HG03095 (cell line): ENCODE measurements around the gene PLAAT4.
"Not testable (repeated sequence)": the region's sequence is repeated elsewhere in the genome, so short reads cannot be mapped to it uniquely, and the experiment has no call there.

ENCODE experiments used
- ATAC-seq: cut with Tn5 transposase; IDR thresholded peaks from one replicate; pipeline ENCODE4 v1.9.1; 2021; ENCODE audit warnings: moderate library complexity; ENCODE audit not compliant: unreplicated experiment

The PLAAT4 gene

GRCh38 chr11:63510360-63511047, 26.1 kb upstream of the PLAAT4 start:
- no peak for ATAC-seq

DNA sequence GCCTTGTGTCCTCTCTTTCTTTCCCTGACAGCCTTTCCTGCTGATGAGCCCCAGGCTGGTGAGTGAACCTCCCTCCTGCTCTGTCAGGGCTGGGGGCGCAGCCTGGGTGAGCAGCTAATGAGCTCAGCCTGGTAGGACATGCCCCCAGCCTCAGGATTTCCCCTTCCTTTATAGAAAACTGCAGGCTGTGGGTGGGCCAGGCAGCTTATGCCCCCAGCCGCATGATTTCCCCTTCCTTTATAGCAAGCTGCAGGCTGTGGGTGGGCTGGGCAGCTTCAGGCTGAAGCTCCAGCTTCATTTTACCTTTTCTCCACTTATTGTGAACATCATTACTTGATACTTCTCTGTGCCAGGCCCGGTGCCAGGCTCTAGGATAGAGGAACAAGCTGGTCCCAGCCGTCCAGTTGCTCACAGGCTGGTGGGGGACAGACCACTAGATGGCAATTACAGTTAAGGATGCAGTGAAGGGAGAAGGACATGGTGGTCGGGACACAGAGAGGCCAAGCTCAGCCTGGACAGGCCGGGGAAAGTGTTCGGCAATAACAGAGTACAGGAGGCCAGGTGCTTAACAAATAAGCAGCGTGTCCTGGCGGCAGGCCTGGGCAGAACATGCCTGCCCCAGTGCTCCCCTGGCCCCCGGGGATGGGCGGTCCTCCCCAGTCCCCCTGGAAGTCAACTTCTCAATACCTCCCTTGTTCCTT, 25.4 kb upstream of the PLAAT4 start:
- ATAC-seq: no peak

DNA sequence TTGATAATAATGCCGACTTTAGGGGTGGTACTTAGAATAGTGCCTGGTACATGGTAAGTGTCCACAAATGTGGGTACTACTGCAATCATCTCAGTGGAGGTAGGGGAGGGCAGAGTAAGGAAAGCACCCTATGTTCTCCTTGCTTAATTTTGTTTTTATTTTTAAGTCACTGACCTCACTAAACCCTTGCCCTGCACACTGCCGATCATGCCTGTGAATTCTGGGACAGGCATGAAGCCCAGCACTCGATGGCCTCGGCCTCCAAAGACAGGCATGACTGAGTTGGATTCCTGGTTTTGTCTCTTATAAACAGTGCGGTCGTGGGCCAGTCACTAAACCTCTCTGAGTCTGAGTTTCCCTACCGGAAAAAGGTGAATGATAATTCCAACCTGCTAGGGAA, 23.8 kb upstream of the PLAAT4 start:
- ATAC-seq: no peak

GRCh38 chr11:63516109-63516508, 20.5 kb upstream of the PLAAT4 start:
- no peak for ATAC-seq

DNA sequence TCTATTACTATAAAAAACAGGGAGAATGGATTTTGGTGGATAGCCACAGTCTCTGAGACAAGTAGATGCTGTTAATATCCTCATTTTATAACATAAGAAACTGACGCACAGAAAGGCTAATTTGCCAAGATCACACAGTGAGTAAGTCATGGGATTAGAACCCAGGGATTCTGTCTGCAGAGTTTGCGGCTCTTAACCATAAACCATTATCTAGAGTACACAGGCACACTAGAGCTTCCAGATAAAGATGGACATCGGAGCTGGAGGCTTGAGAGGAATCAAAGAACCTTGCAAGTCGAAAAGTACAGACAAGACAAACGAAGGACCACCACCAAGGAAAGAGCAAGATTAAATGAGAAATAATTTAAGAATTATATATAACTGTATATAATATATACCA, 19.5 kb upstream of the PLAAT4 start:
- ATAC-seq: no peak

DNA sequence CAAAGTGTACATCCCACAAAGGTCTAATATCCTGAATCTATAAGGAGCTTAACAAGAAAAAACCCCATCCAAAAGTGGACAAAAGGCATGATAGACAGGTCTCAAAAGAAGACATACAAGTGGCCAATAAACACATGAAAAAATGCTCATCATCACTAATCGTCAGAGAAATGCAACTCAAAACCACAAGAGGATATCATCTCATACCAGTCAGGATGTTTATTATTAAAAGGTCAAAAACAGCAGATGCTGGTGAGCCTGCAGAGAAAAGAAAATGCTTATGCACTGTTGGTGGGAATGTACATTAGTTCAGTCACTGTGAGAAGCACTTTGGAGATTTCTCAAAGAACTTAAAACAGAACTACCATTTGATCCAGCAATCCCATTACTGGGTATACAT, 18.1 kb upstream of the PLAAT4 start:
- ATAC-seq: no peak

DNA sequence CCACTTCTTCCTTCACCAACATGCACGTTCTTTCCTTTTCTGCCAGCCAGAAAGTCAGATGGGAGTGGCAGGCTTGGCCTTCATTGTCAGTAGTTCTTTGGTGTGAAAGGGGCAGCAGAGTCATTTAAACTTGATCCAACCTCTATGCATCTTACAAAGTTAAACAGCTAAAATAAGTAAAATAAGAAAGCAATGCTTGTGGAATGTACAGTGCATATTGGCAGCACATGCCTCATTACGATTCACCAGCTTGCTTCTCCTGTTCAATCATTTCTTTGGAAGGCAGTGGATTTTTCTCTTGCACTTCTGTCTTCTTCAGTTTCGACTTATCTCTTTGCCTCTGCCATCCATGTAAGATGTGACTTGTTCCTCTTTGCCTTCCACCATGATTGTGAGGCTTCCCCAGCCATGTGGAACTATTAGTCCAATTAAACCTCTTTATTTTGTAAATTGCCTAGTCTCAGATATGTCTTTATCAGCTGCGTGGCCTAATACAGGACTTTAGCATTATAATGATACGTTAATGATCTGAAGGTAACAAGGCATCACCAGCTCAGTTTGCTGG, 15.9 kb upstream of the PLAAT4 start:
- no peak for ATAC-seq

DNA sequence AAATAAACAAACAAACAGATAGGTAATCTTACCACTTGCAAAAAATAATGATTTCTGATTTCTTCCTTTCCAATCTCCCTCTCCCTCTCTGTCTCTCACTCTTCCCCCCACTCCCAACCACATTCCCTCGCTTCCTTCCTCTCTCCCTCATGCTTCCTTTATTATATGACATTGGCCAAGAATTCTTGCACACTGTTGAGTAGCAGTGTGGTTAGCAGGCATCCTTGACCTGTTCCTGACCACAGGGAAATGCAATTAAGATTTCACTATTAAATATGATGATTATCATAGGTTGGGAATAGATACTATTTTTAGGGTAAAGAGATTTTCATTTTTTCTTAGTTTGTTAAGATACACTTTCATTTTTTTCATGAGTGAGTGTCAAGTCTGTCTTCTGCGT, 14.7 kb upstream of the PLAAT4 start:
- no peak for ATAC-seq

- no peak for ATAC-seq
Measured at GRCh38 chr11:63523151-63523550, 13.5 kb upstream of the PLAAT4 start.

DNA sequence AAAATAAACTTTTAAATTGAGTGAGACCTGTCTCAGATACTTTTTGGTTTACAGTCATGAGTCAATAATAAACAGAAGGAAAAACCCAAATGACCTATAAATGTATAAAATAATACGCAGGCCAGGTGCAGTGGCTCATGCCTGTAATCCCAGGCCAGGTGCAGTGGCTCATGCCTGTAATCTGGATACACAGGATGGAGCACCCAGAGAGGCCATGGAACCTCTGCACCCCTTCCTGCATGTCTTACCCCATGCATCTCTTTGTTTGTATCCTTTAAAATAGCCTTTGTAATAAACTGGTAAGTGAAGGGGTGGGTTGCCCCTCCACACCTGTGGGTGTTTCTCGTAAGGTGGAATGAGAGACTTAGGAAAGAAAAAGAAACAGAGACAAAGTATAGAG, 8.9 kb upstream of the PLAAT4 start:
- no peak for ATAC-seq

DNA sequence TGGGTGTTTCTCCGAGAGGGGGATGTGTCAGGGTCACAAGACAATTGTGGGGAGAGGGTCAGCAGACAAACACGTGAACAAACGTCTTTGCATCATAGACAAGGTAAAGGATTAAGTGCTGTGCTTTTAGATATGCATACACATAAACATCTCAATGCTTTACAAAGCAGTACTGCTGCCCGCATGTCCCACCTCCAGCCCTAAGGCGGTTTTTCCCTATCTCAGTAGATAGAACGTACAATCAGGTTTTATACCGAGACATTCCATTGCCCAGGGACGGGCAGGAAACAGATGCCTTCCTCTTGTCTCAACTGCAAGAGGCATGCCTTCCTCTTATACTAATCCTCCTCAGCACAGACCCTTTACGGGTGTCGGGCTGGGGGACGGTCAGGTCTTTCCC, 8.5 kb upstream of the PLAAT4 start:
- not testable (repeated sequence) for ATAC-seq

GRCh38 chr11:63528729-63529278, 7.8 kb upstream of the PLAAT4 start:
- ATAC-seq: not testable (repeated sequence)

DNA sequence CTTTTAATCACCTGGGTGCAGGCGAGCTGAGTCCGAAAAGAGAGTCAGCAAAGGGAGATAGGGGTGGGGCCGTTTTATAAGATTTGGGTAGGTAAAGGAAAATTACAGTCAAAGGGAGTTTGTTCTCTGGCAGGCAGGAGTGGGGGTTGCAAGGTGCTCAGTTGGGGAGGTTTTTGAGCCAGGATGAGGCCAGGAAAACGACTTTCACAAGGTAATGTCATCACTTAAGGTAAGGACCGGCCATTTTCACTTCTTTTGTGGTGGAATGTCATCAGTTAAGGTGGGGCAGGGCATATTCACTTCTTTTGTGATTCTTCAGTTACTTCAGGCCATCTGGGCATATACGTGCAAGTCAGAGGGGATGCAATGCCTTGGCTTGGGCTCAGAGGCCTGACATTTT, 7.2 kb upstream of the PLAAT4 start:
- not testable (repeated sequence) for ATAC-seq

- ATAC-seq: no peak
Measured at GRCh38 chr11:63530021-63530420, 6.6 kb upstream of the PLAAT4 start.

GRCh38 chr11:63531074-63531792, 5.4 kb upstream of the PLAAT4 start:
- not testable (repeated sequence) for ATAC-seq

DNA sequence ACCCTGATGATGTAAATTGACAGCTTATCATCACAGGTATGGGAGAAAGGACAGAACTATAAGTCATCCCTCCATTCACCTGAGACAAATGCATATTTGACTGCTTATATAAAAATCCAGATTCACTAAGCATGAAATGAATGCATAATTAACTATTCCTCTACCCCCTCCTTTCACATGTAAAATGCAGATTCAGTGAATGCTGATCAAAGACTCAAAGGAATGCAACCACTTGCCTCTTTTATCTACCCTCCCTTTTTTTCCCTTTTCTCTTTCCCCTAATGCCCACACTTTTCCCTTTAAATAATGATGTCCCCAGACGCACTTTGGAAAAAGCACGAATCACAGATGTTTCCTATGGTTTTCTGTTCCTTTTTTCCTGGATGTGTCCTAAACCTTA, 4.5 kb upstream of the PLAAT4 start:
- ATAC-seq: no peak

DNA sequence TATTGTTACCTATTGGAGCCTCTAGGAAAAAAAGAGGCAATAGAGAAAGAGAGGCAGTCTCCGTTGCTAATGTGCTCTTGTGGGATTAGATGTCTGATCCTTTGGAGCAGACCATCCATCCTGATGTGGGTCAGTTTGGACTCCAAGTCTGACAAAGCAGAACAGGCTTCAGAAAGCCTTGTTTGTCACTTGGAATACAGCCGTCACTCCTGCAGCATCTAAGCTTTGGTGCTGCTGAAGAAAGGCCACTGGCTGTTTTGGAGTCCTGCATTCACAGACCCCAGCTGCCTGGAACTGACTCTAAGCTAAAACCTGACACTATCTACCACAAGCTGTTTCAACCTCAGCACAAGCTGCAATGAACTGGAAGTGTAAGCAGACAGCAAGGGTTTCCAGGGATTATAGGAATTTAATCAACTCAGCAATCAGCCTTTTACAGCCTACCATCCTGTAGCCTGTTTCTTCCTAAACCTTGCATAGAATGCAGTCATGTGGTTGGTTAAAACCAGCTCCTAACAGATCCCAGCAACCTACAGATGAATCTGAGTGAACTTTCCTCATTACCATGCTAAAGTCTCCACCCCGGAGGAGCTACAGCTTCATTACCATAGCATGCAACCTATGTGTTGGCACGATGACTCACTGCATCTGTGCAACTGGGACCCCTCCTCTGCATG, 3.7 kb upstream of the PLAAT4 start:
- ATAC-seq: no peak

GRCh38 chr11:63534076-63534475, 2.5 kb upstream of the PLAAT4 start:
- no peak for ATAC-seq

- ATAC-seq: peak; percentile 42
Measured at GRCh38 chr11:63534895-63535461, 1.6 kb upstream of the PLAAT4 start.

- no peak for ATAC-seq
Measured at GRCh38 chr11:63535734-63536133, 874 bp upstream of the PLAAT4 start.
